Kidney epithelial cell (primary cell): Measurements from ENCODE around the gene UCP2. TPM values are rescaled to one million over a fixed set of nuclear protein-coding genes. Genes with fewer than 3 reads are reported as not detected.

Experiments used
- DNase-seq: peaks from one replicate; pipeline ENCODE4 v3.0.0-alpha.2; 2010; ENCODE audit warnings: low read depth
- H3K27me3 ChIP-seq: 2 replicates; pipeline ENCODE4 v1.6.0; 2011; ENCODE audit warnings: low read length; ENCODE audit not compliant: control insufficient read depth, insufficient read depth
- H3K36me3 ChIP-seq: 2 replicates; pipeline ENCODE4 v1.5.1; 2011; ENCODE audit warnings: low read length; ENCODE audit not compliant: control insufficient read depth, insufficient read depth
- H3K4me3 ChIP-seq: 2 replicates; pipeline ENCODE4 v1.5.1; 2011; ENCODE audit warnings: low read depth, mild to moderate bottlenecking, control low read depth, low read length
- CTCF ChIP-seq: IDR thresholded peaks from 2 replicates; pipeline ENCODE4 v1.5.1; 2011; ENCODE audit warnings: mild to moderate bottlenecking, moderate library complexity, low read length, control low read depth, inconsistent platforms; ENCODE audit not compliant: insufficient read depth, poor library complexity, severe bottlenecking
- total RNA-seq: library from RNA; depleted of rRNA; stranded (reverse); fragments of >200 nt; gene quantifications from 2 replicates; pipeline ENCODE4 v1.2.3, GENCODE V29; 2015

The UCP2 gene
- total RNA-seq, 1 donor from 2014 or later, result 13.0 TPM

- Histone ChIP-seq H3K27me3 (no peaks in the 10 kb centered on the region), H3K36me3 (peaks cover 2% of the 10 kb centered on the region), H3K4me3 (no peak overlapping the region)
- TF ChIP-seq CTCF, result no peak
- no peak for DNase-seq
These were observed 53.3 kb downstream of the UCP2 start for GRCh38 chr11:73929388-73929787.

Other genes with a start within 250 kb of the UCP2 start
- 120 and 181 TPM in 2 replicates for gene RAB6A, start 221.8 kb downstream of the UCP2 start, total RNA-seq
- gene MRPL48, start 195.0 kb downstream of the UCP2 start, total RNA-seq, result 37.0 and 52.4 TPM in 2 replicates
- gene COA4, start 106.0 kb downstream of the UCP2 start, total RNA-seq, result 80.8 and 103 TPM in 2 replicates
- 11.8 and 11.9 TPM in 2 replicates for gene PAAF1, start 105.8 kb downstream of the UCP2 start, total RNA-seq
- gene DNAJB13, start 31.8 kb downstream of the UCP2 start, total RNA-seq, result not detected in 2 replicates
- 0.84 and 1.6 TPM in 2 replicates for gene UCP3, start 26.2 kb upstream of the UCP2 start, total RNA-seq
- gene C2CD3, start 188.2 kb upstream of the UCP2 start, total RNA-seq, result 12.2 and 14.7 TPM in 2 replicates
- gene PPME1, start 188.4 kb upstream of the UCP2 start, total RNA-seq, result 29.2 and 33.4 TPM in 2 replicates